ENCODE measurements around the gene FBLN7.
A peak's percentile ranks its signal among the peaks of the same experiment; 100 is the strongest.
"Not testable (repeated sequence)": the region's sequence is repeated elsewhere in the genome, so short reads cannot be mapped to it uniquely, and the experiment has no call there.

The FBLN7 gene

GRCh38 chr2:112194482-112194881, 56.3 kb downstream of the FBLN7 start:
- DNase-seq (ENCODE audit: insufficient read length, low spot score) (no peak), FAIRE-seq (no peak)
- TF ChIP-seq SPI1 (IDR thresholded peaks at IDR 0.05; ENCODE audit: low read depth, low read length) (no peak), POLR2A (IDR thresholded peaks at IDR 0.05; ENCODE audit: low read depth, low read length) (no peak), POU2F2 (IDR thresholded peaks at IDR 0.05; ENCODE audit: low read depth, low read length) (no peak), TAF1 (IDR thresholded peaks at IDR 0.05; ENCODE audit: low read depth, low read length) (no peak), PAX5 (IDR thresholded peaks at IDR 0.05; ENCODE audit: insufficient read depth, low read length, severe bottlenecking) (no peak), POLR2AphosphoS5 (IDR thresholded peaks at IDR 0.05; ENCODE audit: low read depth, low read length) (no peak)

GRCh38 chr2:112195167-112195766, 57.1 kb downstream of the FBLN7 start:
- DNase-seq (ENCODE audit: insufficient read length, low spot score) (no peak), FAIRE-seq (no peak)
- TF ChIP-seq POLR2A (IDR thresholded peaks at IDR 0.05; ENCODE audit: low read depth, low read length) (no peak), POLR2AphosphoS5 (IDR thresholded peaks at IDR 0.05; ENCODE audit: low read depth, low read length) (no peak), TAF1 (IDR thresholded peaks at IDR 0.05; ENCODE audit: low read depth, low read length) (no peak), PAX5 (IDR thresholded peaks at IDR 0.05; ENCODE audit: insufficient read depth, low read length, severe bottlenecking) (no peak), SPI1 (IDR thresholded peaks at IDR 0.05; ENCODE audit: low read depth, low read length) (no peak), POU2F2 (IDR thresholded peaks at IDR 0.05; ENCODE audit: low read depth, low read length) (no peak)

- no peak for DNase-seq (ENCODE audit: insufficient read length, low spot score)
- no peak for FAIRE-seq
- TF ChIP-seq TAF1 (IDR thresholded peaks at IDR 0.05; ENCODE audit: low read depth, low read length) = no peak
Measured at GRCh38 chr2:112195950-112196349, 57.8 kb downstream of the FBLN7 start.

GRCh38 chr2:112197868-112198267, 59.7 kb downstream of the FBLN7 start:
- FAIRE-seq = no peak
- TF ChIP-seq SPI1 (IDR thresholded peaks at IDR 0.05; ENCODE audit: low read depth, low read length) (no peak), PAX5 (IDR thresholded peaks at IDR 0.05; ENCODE audit: insufficient read depth, low read length, severe bottlenecking) (no peak), POLR2AphosphoS5 (IDR thresholded peaks at IDR 0.05; ENCODE audit: low read depth, low read length) (no peak), POLR2A (IDR thresholded peaks at IDR 0.05; ENCODE audit: low read depth, low read length) (no peak), POU2F2 (IDR thresholded peaks at IDR 0.05; ENCODE audit: low read depth, low read length) (no peak), TAF1 (IDR thresholded peaks at IDR 0.05; ENCODE audit: low read depth, low read length) (no peak)
- DNase-seq (ENCODE audit: insufficient read length, low spot score) = no peak

- TF ChIP-seq POLR2AphosphoS5 (IDR thresholded peaks at IDR 0.05; ENCODE audit: low read depth, low read length) (no peak), TAF1 (IDR thresholded peaks at IDR 0.05; ENCODE audit: low read depth, low read length) (no peak), POU2F2 (IDR thresholded peaks at IDR 0.05; ENCODE audit: low read depth, low read length) (no peak), SPI1 (IDR thresholded peaks at IDR 0.05; ENCODE audit: low read depth, low read length) (no peak)
- FAIRE-seq (no peak), DNase-seq (ENCODE audit: insufficient read length, low spot score) (no peak)
Measured at GRCh38 chr2:112198780-112199179, 60.6 kb downstream of the FBLN7 start.

- DNase-seq (ENCODE audit: insufficient read length, low spot score) (no peak), FAIRE-seq (peak; percentile 89)
- TF ChIP-seq POLR2AphosphoS5 (IDR thresholded peaks at IDR 0.05; ENCODE audit: low read depth, low read length) (no peak), SPI1 (IDR thresholded peaks at IDR 0.05; ENCODE audit: low read depth, low read length) (peak; percentile 77), PAX5 (IDR thresholded peaks at IDR 0.05; ENCODE audit: insufficient read depth, low read length, severe bottlenecking) (peak; percentile 52)
Measured at GRCh38 chr2:112199188-112199587, 61.0 kb downstream of the FBLN7 start.

- no peak for TF ChIP-seq PAX5 (IDR thresholded peaks at IDR 0.05; ENCODE audit: insufficient read depth, low read length, severe bottlenecking)
- no peak for TF ChIP-seq POLR2AphosphoS5 (IDR thresholded peaks at IDR 0.05; ENCODE audit: low read depth, low read length)
- no peak for TF ChIP-seq TAF1 (IDR thresholded peaks at IDR 0.05; ENCODE audit: low read depth, low read length)
- TF ChIP-seq SPI1 (IDR thresholded peaks at IDR 0.05; ENCODE audit: low read depth, low read length) = no peak
- no peak for TF ChIP-seq POU2F2 (IDR thresholded peaks at IDR 0.05; ENCODE audit: low read depth, low read length)
- TF ChIP-seq POLR2A (IDR thresholded peaks at IDR 0.05; ENCODE audit: low read depth, low read length) = no peak
- DNase-seq (ENCODE audit: insufficient read length, low spot score) = no peak
- FAIRE-seq = no peak
Measured at GRCh38 chr2:112201696-112202430, 63.7 kb downstream of the FBLN7 start.

GRCh38 chr2:112204411-112204810, 66.2 kb downstream of the FBLN7 start:
- no peak for DNase-seq (ENCODE audit: insufficient read length, low spot score)
- TF ChIP-seq PAX5 (IDR thresholded peaks at IDR 0.05; ENCODE audit: insufficient read depth, low read length, severe bottlenecking) = no peak
- TF ChIP-seq SPI1 (IDR thresholded peaks at IDR 0.05; ENCODE audit: low read depth, low read length) = no peak
- no peak for TF ChIP-seq POLR2AphosphoS5 (IDR thresholded peaks at IDR 0.05; ENCODE audit: low read depth, low read length)
- TF ChIP-seq POU2F2 (IDR thresholded peaks at IDR 0.05; ENCODE audit: low read depth, low read length) = no peak
- TF ChIP-seq TAF1 (IDR thresholded peaks at IDR 0.05; ENCODE audit: low read depth, low read length) = no peak
- FAIRE-seq = no peak

- not testable (repeated sequence) for DNase-seq (ENCODE audit: insufficient read length, low spot score); FAIRE-seq
Measured at GRCh38 chr2:112207905-112208304, 69.7 kb downstream of the FBLN7 start.

GRCh38 chr2:112216167-112216566, 78.0 kb downstream of the FBLN7 start:
- FAIRE-seq (no peak), DNase-seq (ENCODE audit: insufficient read length, low spot score) (no peak)
- TF ChIP-seq PAX5 (IDR thresholded peaks at IDR 0.05; ENCODE audit: insufficient read depth, low read length, severe bottlenecking) (no peak), POLR2A (IDR thresholded peaks at IDR 0.05; ENCODE audit: low read depth, low read length) (no peak)

Measured in GM12891 (cell line).